NCI-H1417 (cell line): ENCODE measurements around the gene FER.
"Not testable (repeated sequence)": the region's sequence is repeated elsewhere in the genome, so short reads cannot be mapped to it uniquely, and the experiment has no call there.

ENCODE experiments used
- DNase-seq, 3 experiments: peaks; one replicate each; lab custom pipeline; 2025; lab: John Stamatoyannopoulos, UW

Gene FER

GRCh38 chr5:108747774-108748400 lies at the start of gene FER:
TSS of gene FER (plus strand) at chr5:108747897. CDS start at chr5:108798183, 50,286 bp downstream.
- DNase-seq: peak in 1 of 3 experiments; percentile 54

GRCh38 chr5:108700388-108700787 lies 47.3 kb upstream of the FER start:
- not testable (repeated sequence) for DNase-seq

- DNase-seq: peak in 1 of 3 experiments; percentile 1
These were observed 46.8 kb upstream of the FER start for GRCh38 chr5:108700930-108701329.

- DNase-seq: no peak
These were observed 45.2 kb upstream of the FER start for GRCh38 chr5:108702546-108702945.

- DNase-seq: no peak
These were observed 44.4 kb upstream of the FER start for GRCh38 chr5:108703313-108703712.

GRCh38 chr5:108707141-108707540 lies 40.6 kb upstream of the FER start:
- no peak for DNase-seq

- peak in 1 of 3 experiments; percentile 37 for DNase-seq
These were observed 35.8 kb upstream of the FER start for GRCh38 chr5:108711898-108712297.

GRCh38 chr5:108715408-108715807 lies 32.3 kb upstream of the FER start:
- DNase-seq: no peak

- DNase-seq: peak in 1 of 3 experiments; percentile 23
These were observed 27.3 kb upstream of the FER start for GRCh38 chr5:108720391-108720790.

GRCh38 chr5:108726446-108727235 lies 21.1 kb upstream of the FER start:
- DNase-seq: no peak

GRCh38 chr5:108727236-108727650 lies 20.5 kb upstream of the FER start:
- DNase-seq: peak in 1 of 3 experiments; percentile 7

GRCh38 chr5:108727651-108728565 lies 19.8 kb upstream of the FER start:
- peak; percentile 26 to 89 (median 36) for DNase-seq

- no peak for DNase-seq
These were observed 19.0 kb upstream of the FER start for GRCh38 chr5:108728566-108729241.

- no peak for DNase-seq
These were observed 18.5 kb upstream of the FER start for GRCh38 chr5:108729242-108729615.

GRCh38 chr5:108730617-108731340 lies 16.9 kb upstream of the FER start:
- DNase-seq: no peak

- no peak for DNase-seq
These were observed 11.9 kb upstream of the FER start for GRCh38 chr5:108735790-108736189.

GRCh38 chr5:108736855-108737254 lies 10.8 kb upstream of the FER start:
- no peak for DNase-seq

- DNase-seq: no peak
These were observed 8.3 kb upstream of the FER start for GRCh38 chr5:108739376-108739775.

- no peak for DNase-seq
These were observed 7.8 kb upstream of the FER start for GRCh38 chr5:108739906-108740305.

GRCh38 chr5:108743319-108743718 lies 4.4 kb upstream of the FER start:
- DNase-seq: no peak

GRCh38 chr5:108743846-108744245 lies 3.9 kb upstream of the FER start:
- DNase-seq: no peak
